Left ventricle myocardium inferior (tissue), 1 donor: ENCODE measurements around the gene NCOA1. TPM values are rescaled to one million over a fixed set of nuclear protein-coding genes. Genes with fewer than 3 reads are reported as not detected.

Experiments
- DNase-seq: peaks from one replicate; pipeline ENCODE4 v3.0.0-alpha.2; 2020
- H3K27ac ChIP-seq: fragments of 200-600 bp; replicated peaks from 2 replicates; pipeline ENCODE4 v1.8.0; 2021
- H3K27me3 ChIP-seq: fragments of 200-600 bp; 2 replicates; pipeline ENCODE4 v1.8.0; 2021; ENCODE audit warnings: low read depth
- H3K36me3 ChIP-seq: fragments of 200-600 bp; 2 replicates; pipeline ENCODE4 v1.8.0; 2021
- H3K4me1 ChIP-seq: fragments of 200-600 bp; 2 replicates; pipeline ENCODE4 v1.8.0; 2021
- H3K4me3 ChIP-seq: fragments of 200-600 bp; 2 replicates; pipeline ENCODE4 v1.8.0; 2021; ENCODE audit warnings: mild to moderate bottlenecking, moderate library complexity
- H3K9me3 ChIP-seq: fragments of 200-600 bp; replicated peaks from 2 replicates; pipeline ENCODE4 v1.8.0; 2021
- intact Hi-C: fragments of 100-400 bp; cut with micrococcal nuclease; formaldehyde crosslinking; loops from one replicate; pipeline ENCODE4 v1.11.0; 2022
- total RNA-seq: library from RNA; stranded (reverse); fragmentation: NEBNext Ultra II Directional; extraction: Animal tissue kit (Norgen Biotek cat#: 25700); gene quantifications from one replicate; pipeline ENCODE4 v1.2.1, GENCODE V29; 2021
- TF ChIP-seq, protein P1 (sequence below): fragments of 200-600 bp; IDR thresholded peaks from 2 replicates; pipeline ENCODE4 v1.8.0; 2021; ENCODE audit warnings: antibody characterized with exemption, mild to moderate bottlenecking, borderline replicate concordance
- donor health status: DM: no; HTN: yes; CAD: no; lungs with severe emphysema.

The NCOA1 gene
- total RNA-seq, 1 donor from 2014 or later = 26.9 TPM

DNA sequence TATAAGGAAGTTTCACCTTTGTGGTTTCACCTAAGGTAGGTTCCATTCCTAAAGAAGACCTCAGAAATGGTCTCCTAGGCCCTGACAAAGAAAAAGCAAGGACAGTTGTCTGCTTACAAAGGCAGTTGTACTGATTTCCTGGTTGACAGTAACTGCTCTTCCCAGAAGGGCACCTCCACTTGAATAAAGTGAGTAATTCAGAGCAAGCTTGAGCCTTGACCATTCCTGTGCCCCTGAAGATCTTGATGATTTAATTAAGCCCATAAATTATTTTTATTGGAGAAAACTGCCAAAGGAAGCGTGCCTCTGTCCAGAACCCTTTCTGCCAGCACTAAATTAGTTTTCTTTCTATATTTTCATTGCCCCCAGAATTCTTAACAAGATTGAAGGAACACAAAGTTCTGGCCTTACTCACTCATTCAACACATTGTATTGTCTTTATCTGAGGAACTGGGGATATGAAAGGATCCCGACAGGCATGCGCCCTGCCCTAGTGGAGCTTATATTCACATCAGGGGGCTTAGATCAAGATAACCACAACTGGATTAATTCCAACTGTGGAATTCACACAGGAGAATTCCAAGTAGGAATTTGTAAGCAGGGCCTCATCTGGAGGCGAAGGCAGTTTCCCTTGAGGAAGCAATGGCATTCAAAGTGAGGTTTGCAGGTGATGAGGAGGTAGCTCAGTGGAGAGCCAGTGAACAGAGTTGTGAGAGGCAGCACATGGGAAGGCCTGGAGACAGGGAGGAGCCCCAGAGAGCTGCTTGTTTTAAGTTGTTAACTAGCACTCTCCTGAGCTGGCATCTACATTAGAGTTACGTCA, 280.9 kb downstream of the NCOA1 start:
- H3K4me3 ChIP-seq = no peak overlapping the region
- intact Hi-C loops = no loop called here
- H3K9me3 ChIP-seq = no peaks in the 10 kb centered on the region
- no peak for DNase-seq
- H3K4me1 ChIP-seq = peaks cover 14% of the 10 kb centered on the region
- H3K27me3 ChIP-seq = no peaks in the 10 kb centered on the region
- H3K36me3 ChIP-seq = peaks cover 26% of the 10 kb centered on the region
- TF ChIP-seq, protein P1, sequence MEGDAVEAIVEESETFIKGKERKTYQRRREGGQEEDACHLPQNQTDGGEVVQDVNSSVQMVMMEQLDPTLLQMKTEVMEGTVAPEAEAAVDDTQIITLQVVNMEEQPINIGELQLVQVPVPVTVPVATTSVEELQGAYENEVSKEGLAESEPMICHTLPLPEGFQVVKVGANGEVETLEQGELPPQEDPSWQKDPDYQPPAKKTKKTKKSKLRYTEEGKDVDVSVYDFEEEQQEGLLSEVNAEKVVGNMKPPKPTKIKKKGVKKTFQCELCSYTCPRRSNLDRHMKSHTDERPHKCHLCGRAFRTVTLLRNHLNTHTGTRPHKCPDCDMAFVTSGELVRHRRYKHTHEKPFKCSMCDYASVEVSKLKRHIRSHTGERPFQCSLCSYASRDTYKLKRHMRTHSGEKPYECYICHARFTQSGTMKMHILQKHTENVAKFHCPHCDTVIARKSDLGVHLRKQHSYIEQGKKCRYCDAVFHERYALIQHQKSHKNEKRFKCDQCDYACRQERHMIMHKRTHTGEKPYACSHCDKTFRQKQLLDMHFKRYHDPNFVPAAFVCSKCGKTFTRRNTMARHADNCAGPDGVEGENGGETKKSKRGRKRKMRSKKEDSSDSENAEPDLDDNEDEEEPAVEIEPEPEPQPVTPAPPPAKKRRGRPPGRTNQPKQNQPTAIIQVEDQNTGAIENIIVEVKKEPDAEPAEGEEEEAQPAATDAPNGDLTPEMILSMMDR = no peak
- no peak overlapping the region for H3K27ac ChIP-seq

DNA sequence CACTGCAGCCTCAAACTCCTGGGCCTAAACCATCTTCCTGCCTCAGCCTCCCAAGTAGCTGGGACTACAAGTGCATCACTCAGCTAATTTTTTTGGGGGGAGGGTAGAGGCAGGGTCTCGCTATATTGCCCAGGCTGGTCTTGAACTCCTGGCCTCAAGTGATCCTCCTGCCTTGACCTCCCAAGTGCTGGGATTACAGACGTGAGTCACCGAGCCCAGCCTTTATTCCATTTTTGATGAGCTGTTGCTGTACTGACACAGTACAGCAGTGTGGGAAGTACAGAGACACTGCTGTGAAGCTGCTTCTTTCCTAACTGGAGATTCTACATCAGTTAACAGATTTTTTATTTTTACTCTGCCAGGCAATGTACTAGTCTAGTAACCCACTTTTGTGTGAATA, 283.3 kb downstream of the NCOA1 start:
- peaks cover 10% of the 10 kb centered on the region for H3K36me3 ChIP-seq
- TF ChIP-seq, protein P1 = no peak
- no peak overlapping the region for H3K27ac ChIP-seq
- DNase-seq = no peak
- no peaks in the 10 kb centered on the region for H3K4me1 ChIP-seq
- intact Hi-C loops = no loop called here
- no peaks in the 10 kb centered on the region for H3K9me3 ChIP-seq
- no peaks in the 10 kb centered on the region for H3K27me3 ChIP-seq
- H3K4me3 ChIP-seq = no peak overlapping the region

DNA sequence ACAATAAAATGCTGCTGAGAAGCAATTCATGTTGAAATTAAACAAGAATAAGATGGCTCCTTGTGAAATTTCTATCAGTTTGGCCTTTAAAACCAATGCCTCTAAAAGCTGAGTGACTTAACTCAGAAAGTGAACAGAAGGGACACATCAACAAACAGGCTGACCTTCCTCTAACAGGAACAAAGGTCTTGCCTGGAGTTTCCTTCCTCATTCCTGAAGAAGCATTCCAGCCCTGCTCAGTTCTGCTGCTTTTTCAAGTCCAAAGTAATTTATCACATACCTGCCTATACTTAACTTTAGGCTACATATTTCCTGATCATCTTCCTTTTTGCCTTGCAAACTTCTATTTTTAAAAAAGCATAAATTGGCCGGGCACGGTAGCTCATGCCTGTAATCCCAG, 288.1 kb downstream of the NCOA1 start:
- H3K4me3 ChIP-seq = no peak overlapping the region
- H3K9me3 ChIP-seq = no peaks in the 10 kb centered on the region
- H3K4me1 ChIP-seq = no peaks in the 10 kb centered on the region
- no peak overlapping the region for H3K27ac ChIP-seq
- H3K27me3 ChIP-seq = no peaks in the 10 kb centered on the region
- H3K36me3 ChIP-seq = no peaks in the 10 kb centered on the region
- intact Hi-C loops = no loop called here
- no peak for DNase-seq
- TF ChIP-seq, protein P1 = no peak

DNA sequence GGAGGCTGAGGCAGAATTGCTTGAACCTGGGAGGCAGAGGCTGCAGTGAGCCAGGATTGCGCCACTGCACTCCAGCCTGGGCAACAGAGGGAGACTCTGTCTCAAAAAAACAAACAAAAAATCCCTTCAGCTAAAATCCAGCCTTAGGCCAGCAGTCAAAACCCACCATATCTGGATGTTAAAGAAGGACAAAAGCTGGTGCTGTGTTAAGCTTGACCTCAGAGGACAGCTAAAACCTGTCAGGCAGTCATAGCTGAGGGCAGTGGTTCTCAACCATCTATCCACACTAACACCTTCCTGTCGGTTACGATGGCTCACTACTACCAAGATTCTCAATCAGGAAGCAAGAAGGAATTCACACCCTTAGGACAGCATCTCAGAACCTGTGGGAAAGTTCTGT, 292.6 kb downstream of the NCOA1 start:
- Histone ChIP-seq H3K4me3 (no peak overlapping the region), H3K9me3 (no peaks in the 10 kb centered on the region), H3K27ac (no peak overlapping the region), H3K36me3 (no peaks in the 10 kb centered on the region), H3K4me1 (no peaks in the 10 kb centered on the region), H3K27me3 (no peaks in the 10 kb centered on the region)
- intact Hi-C loops = no loop called here
- TF ChIP-seq, protein P1 = no peak
- no peak for DNase-seq

DNA sequence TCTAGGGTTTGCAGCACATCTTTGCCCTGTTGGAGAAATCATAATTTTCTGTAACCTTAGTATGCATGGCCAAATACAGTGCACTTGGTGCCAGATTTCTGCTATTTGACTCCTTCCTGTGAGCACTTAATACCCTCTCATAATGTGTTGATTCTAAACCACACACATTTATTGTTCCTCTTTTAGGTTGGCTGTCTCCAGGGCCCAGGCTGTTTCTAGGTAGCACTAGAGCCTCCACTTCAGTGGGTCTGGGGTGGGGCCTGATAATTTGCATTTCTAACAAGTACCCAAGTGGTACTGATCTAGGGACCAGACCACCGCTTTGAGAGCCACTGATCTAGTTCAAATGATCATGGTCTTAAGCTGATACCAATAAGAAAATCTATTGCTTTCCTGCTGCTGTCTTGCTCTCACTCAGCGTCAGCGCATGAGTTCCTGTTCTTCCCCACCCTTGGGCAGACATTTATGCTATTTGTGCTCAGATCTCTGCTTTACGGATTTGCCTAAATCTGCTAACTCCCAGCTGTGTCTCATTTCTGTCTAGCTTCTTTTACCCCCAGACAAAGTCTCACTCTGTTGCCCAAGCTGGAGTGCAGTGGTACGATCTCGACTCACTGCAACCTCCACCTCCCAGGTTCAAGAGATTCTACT, 294.7 kb downstream of the NCOA1 start:
- H3K27ac ChIP-seq = no peak overlapping the region
- no peaks in the 10 kb centered on the region for H3K27me3 ChIP-seq
- peaks cover 5% of the 10 kb centered on the region for H3K4me1 ChIP-seq
- no peak for DNase-seq
- TF ChIP-seq, protein P1 = no peak
- H3K36me3 ChIP-seq = peaks cover 6% of the 10 kb centered on the region
- intact Hi-C loops = no loop called here
- no peak overlapping the region for H3K4me3 ChIP-seq
- no peaks in the 10 kb centered on the region for H3K9me3 ChIP-seq
